Prostate gland (tissue), 2 donors: ENCODE data around the gene SULT1A3.

Experiments
- POLR2A ChIP-seq: fragments of 450-650 bp; IDR thresholded peaks from one replicate; pipeline ENCODE4 v1.6.1; 2016; ENCODE audit warnings: antibody characterized with exemption, mild to moderate bottlenecking
- TF ChIP-seq, protein P1 (sequence below), 4 experiments: fragments of 200-600 bp in 2 of 4; fragments of 450-650 bp in 2 of 4; sonication (generic) in 2 of 4; IDR thresholded peaks; 1 replicate in 3 of 4; 2 replicates in 1 of 4; pipeline ENCODE4 v1.5.1; 2016 to 2019; ENCODE audit warnings: antibody characterized with exemption in 4 of 4, mild to moderate bottlenecking in 2 of 4, moderate library complexity in 2 of 4

GRCh38 chr16:30173054-30173453, 26.0 kb upstream of the SULT1A3 start:
- TF ChIP-seq, protein P1, sequence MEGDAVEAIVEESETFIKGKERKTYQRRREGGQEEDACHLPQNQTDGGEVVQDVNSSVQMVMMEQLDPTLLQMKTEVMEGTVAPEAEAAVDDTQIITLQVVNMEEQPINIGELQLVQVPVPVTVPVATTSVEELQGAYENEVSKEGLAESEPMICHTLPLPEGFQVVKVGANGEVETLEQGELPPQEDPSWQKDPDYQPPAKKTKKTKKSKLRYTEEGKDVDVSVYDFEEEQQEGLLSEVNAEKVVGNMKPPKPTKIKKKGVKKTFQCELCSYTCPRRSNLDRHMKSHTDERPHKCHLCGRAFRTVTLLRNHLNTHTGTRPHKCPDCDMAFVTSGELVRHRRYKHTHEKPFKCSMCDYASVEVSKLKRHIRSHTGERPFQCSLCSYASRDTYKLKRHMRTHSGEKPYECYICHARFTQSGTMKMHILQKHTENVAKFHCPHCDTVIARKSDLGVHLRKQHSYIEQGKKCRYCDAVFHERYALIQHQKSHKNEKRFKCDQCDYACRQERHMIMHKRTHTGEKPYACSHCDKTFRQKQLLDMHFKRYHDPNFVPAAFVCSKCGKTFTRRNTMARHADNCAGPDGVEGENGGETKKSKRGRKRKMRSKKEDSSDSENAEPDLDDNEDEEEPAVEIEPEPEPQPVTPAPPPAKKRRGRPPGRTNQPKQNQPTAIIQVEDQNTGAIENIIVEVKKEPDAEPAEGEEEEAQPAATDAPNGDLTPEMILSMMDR (IDR thresholded peaks at IDR 0.05) = no peak
- TF ChIP-seq POLR2A = no peak
